A549 (cell line): ENCODE results near the gene FAM234B. TPM values are rescaled to one million over a fixed set of nuclear protein-coding genes. Genes with fewer than 3 reads are reported as not detected.
A peak's percentile ranks its signal among the peaks of the same experiment; 100 is the strongest.

Experiments used
- ATAC-seq, 2 experiments: fragments of 200-7000 bp in 1 of 2; fragments of >200 bp in 1 of 2; cut with Nextera tagmentation in 1 of 2; cut with Tn5 transposase in 1 of 2; 3 replicates each; pipeline versions ENCODE4 v1.8.0 to v1.9.1; 2018 to 2020; ENCODE audit warnings: mild to moderate bottlenecking in 1 of 2, moderate library complexity in 1 of 2
- CTCF ChIA-PET: fragments of 300-600 bp; sonication (Branson Sonifier 250); formaldehyde crosslinking; extraction: SDS; loops from one replicate; lab custom pipeline; 2021; ENCODE audit warnings: antibody characterized with exemption, inconsistent platforms; lab: Yijun Ruan, JAX
- POLR2A ChIA-PET: fragments of 350-600 bp; formaldehyde crosslinking; extraction: SDS; loops from one replicate; lab custom pipeline; 2021; ENCODE audit warnings: antibody characterized with exemption, inconsistent platforms; lab: Yijun Ruan, JAX
- DNase-seq, 2 experiments: peaks; one replicate each; pipeline versions ENCODE4 v3.0.0 to v3.0.0-alpha.2; 2011 to 2016; ENCODE audit warnings: low read depth in 1 of 2, low spot score in 1 of 2
- FAIRE-seq: peaks from 2 replicates; lab custom pipeline; 2011; peaks lifted over from hg19 to GRCh38; lab: Jason Lieb, UNC
- H3K27ac ChIP-seq, 2 experiments: fragments of >200 bp; sonication (Bioruptor Twin); formaldehyde crosslinking; 3 replicates each; pipeline ENCODE4 v1.5.1; 2016 to 2017
- H3K4me1 ChIP-seq: fragments of >200 bp; sonication (Bioruptor Twin); formaldehyde crosslinking; 3 replicates; pipeline ENCODE4 v1.6.1; 2016
- H3K4me2 ChIP-seq: fragments of >200 bp; sonication (Bioruptor Twin); formaldehyde crosslinking; 3 replicates; pipeline ENCODE4 v1.6.1; 2016
- H3K4me3 ChIP-seq: fragments of >200 bp; sonication (Bioruptor Twin); formaldehyde crosslinking; 3 replicates; pipeline ENCODE4 v1.5.1; 2016
- H3K9me3 ChIP-seq: fragments of >200 bp; sonication (Bioruptor Twin); formaldehyde crosslinking; 3 replicates; pipeline ENCODE4 v1.6.1; 2016
- CBX2 ChIP-seq: fragments of 200-600 bp; sonication (generic); IDR thresholded peaks from 2 replicates; pipeline ENCODE4 v1.6.1; 2016; ENCODE audit warnings: low read depth, mild to moderate bottlenecking, borderline replicate concordance
- CEBPB ChIP-seq, 2 experiments: fragments of >200 bp in 1 of 2; sonication (Bioruptor Twin) in 1 of 2; formaldehyde crosslinking in 1 of 2; IDR thresholded peaks; 2 replicates each; pipeline ENCODE4 v1.6.1; 2012 to 2016
- CHD4 ChIP-seq: fragments of 200-600 bp; sonication (generic); IDR thresholded peaks from 2 replicates; pipeline ENCODE4 v1.6.1; 2016; ENCODE audit warnings: antibody characterized with exemption, mild to moderate bottlenecking, borderline replicate concordance
- E2F6 ChIP-seq: IDR thresholded peaks from 2 replicates; pipeline ENCODE4 v1.6.1; 2012; ENCODE audit warnings: low read depth, borderline replicate concordance
- EHMT2 ChIP-seq: fragments of 200-600 bp; sonication (generic); IDR thresholded peaks from 2 replicates; pipeline ENCODE4 v1.6.1; 2016; ENCODE audit warnings: antibody characterized with exemption, low read depth, mild to moderate bottlenecking, moderate library complexity
- ELK1 ChIP-seq: fragments of 150-350 bp; IDR thresholded peaks from 2 replicates; pipeline ENCODE4 v1.6.1; 2014; ENCODE audit warnings: low read depth, mild to moderate bottlenecking, low read length
- EP300 ChIP-seq, 2 experiments: fragments of >200 bp; sonication (Bioruptor Twin); formaldehyde crosslinking; IDR thresholded peaks; 2 replicates in 1 of 2; 3 replicates in 1 of 2; pipeline ENCODE4 v1.6.1; 2016 to 2017
- FOSB ChIP-seq: fragments of 250-450 bp; sonication (Bioruptor Pico); IDR thresholded peaks from 2 replicates; pipeline ENCODE4 v1.5.0; 2020; ENCODE audit warnings: mild to moderate bottlenecking, moderate library complexity
- FOXS1 ChIP-seq: fragments of 250-450 bp; sonication (Bioruptor Pico); IDR thresholded peaks from 2 replicates; pipeline ENCODE4 v1.5.0; 2020; ENCODE audit warnings: mild to moderate bottlenecking, moderate library complexity
- HES2 ChIP-seq: fragments of >200 bp; sonication (Bioruptor Twin); formaldehyde crosslinking; IDR thresholded peaks from 2 replicates; pipeline ENCODE4 v1.6.1; 2016
- HMGXB4 ChIP-seq: fragments of 250-450 bp; sonication (Bioruptor Pico); IDR thresholded peaks from 2 replicates; pipeline ENCODE4 v1.5.0; 2021; ENCODE audit warnings: mild to moderate bottlenecking, moderate library complexity, borderline replicate concordance
- HOXA7 ChIP-seq: fragments of 250-450 bp; sonication (Bioruptor Pico); IDR thresholded peaks from 2 replicates; pipeline ENCODE4 v1.5.0; 2020; ENCODE audit warnings: mild to moderate bottlenecking, moderate library complexity
- HOXB13 ChIP-seq: fragments of 250-450 bp; sonication (Bioruptor Pico); IDR thresholded peaks from 2 replicates; pipeline ENCODE4 v1.5.0; 2020; ENCODE audit warnings: low read depth, mild to moderate bottlenecking, moderate library complexity
- JUN ChIP-seq, 2 experiments: fragments of >200 bp; sonication (Bioruptor Twin); formaldehyde crosslinking; IDR thresholded peaks; 2 replicates in 1 of 2; 3 replicates in 1 of 2; pipeline ENCODE4 v1.6.1; 2016 to 2017
- JUNB ChIP-seq: fragments of >200 bp; sonication (Bioruptor Twin); formaldehyde crosslinking; IDR thresholded peaks from 2 replicates; pipeline ENCODE4 v1.6.1; 2016
- KDM1A ChIP-seq: fragments of 200-600 bp; sonication (generic); IDR thresholded peaks from 2 replicates; pipeline ENCODE4 v1.6.1; 2016; ENCODE audit warnings: low read depth, mild to moderate bottlenecking
- KDM5A ChIP-seq: fragments of 200-600 bp; sonication (generic); IDR thresholded peaks from 2 replicates; pipeline ENCODE4 v1.6.1; 2016; ENCODE audit warnings: antibody characterized with exemption, mild to moderate bottlenecking
- MAZ ChIP-seq: fragments of 150-350 bp; IDR thresholded peaks from 2 replicates; pipeline ENCODE4 v1.6.1; 2014; ENCODE audit warnings: antibody characterized with exemption, low read depth, low read length, borderline replicate concordance
- NR3C1 ChIP-seq: fragments of >200 bp; sonication (Bioruptor Twin); formaldehyde crosslinking; IDR thresholded peaks from 3 replicates; pipeline ENCODE4 v1.6.1; 2017
- POLR2AphosphoS2 ChIP-seq: conservative IDR thresholded peaks from 2 replicates; pipeline ENCODE4 v1.6.1; 2012; ENCODE audit warnings: low read length, improper control_type of control experiment, inconsistent platforms
- RCOR1 ChIP-seq: fragments of 150-350 bp; IDR thresholded peaks from 2 replicates; pipeline ENCODE4 v1.6.1; 2014; ENCODE audit warnings: antibody characterized with exemption, low read length, low read depth
- SMC3 ChIP-seq: fragments of >200 bp; sonication (Bioruptor Twin); formaldehyde crosslinking; IDR thresholded peaks from 3 replicates; pipeline ENCODE4 v1.6.1; 2018; ENCODE audit warnings: inconsistent platforms
- TP53 ChIP-seq: fragments of 250-450 bp; sonication (Bioruptor Pico); IDR thresholded peaks from 2 replicates; pipeline ENCODE4 v1.5.0; 2021; ENCODE audit warnings: mild to moderate bottlenecking, moderate library complexity
- USF2 ChIP-seq: fragments of 450-650 bp; IDR thresholded peaks from 2 replicates; pipeline ENCODE4 v1.6.1; 2014; ENCODE audit warnings: antibody characterized with exemption
- ZC3H11A ChIP-seq: fragments of 450-650 bp; IDR thresholded peaks from 2 replicates; pipeline ENCODE4 v1.6.1; 2014; ENCODE audit warnings: antibody characterized with exemption, mild to moderate bottlenecking
- ZSCAN20 ChIP-seq: fragments of 250-450 bp; sonication (Bioruptor Pico); IDR thresholded peaks from 2 replicates; pipeline ENCODE4 v1.8.0; 2022; ENCODE audit warnings: mild to moderate bottlenecking, moderate library complexity
- WGBS: methylation state at CpG from one replicate; pipeline ENCODE4 v1.1.6; 2017; ENCODE audit errors: missing lambda C conversion rate; 5-methylcytosine and 5-hydroxymethylcytosine counted together
- polyA plus RNA-seq, 4 experiments: library from polyadenylated mRNA; depleted of rRNA in 3 of 4; stranded (reverse); fragments of >200 nt; fragmentation: RNase III in 1 of 4; extraction: RNeasy Plus Mini Kit Qiagen cat#74134 plus additional on column Dnase treatment in 1 of 4; gene quantifications; 2 replicates in 3 of 4; 3 replicates in 1 of 4; pipeline ENCODE4 v1.2.3, GENCODE V29; 2011 to 2017

FAM234B gene
- polyA plus RNA-seq, 2 of the 4 experiments (the other 2 are of a cell fraction): 2.6 to 7.5 TPM

GRCh38 chr12:13024531-13024916 lies 19.7 kb upstream of the FAM234B start:
- no peak for FAIRE-seq
- POLR2A ChIA-PET: no interaction called here
- Histone ChIP-seq H3K27ac (no peak overlapping the region), H3K9me3 (no peaks in the 10 kb centered on the region)
- no peak for TF ChIP-seq POLR2AphosphoS2
- 0 out of 2 replicates have a peak, but pooled peaks have one; percentile 10 for TF ChIP-seq USF2
- TF ChIP-seq, all 56 proteins: peak for 1
- 69% methylated on average over 5 of the region's 5 CpGs for WGBS
- 0 out of 6 replicates have a peak, but pooled peaks of 1 of the 2 experiments have one; percentile 30 for ATAC-seq
- DNase-seq: no peak
- Histone ChIP-seq H3K4me2 (no peak overlapping the region), H3K4me1 (no peaks in the 10 kb centered on the region), H3K4me3 (no peak overlapping the region)
- CTCF ChIA-PET: interaction anchor here (0.6 to 9.1 kb wide), 29 partner anchors 12 to 1143 kb away, joined by 3 to 119 read pairs (median 5); partner anchors contain the start of gene FAM234B

- ChIA-PET CTCF (interaction anchor here (0.8 to 9.1 kb wide), 2 partner anchors 25 to 184 kb away, joined by 3 to 119 read pairs; no protein-coding TSS in a partner anchor), POLR2A (no interaction called here)
- H3K27ac ChIP-seq: no peak overlapping the region
- H3K4me2 ChIP-seq: no peak overlapping the region
- H3K9me3 ChIP-seq: no peaks in the 10 kb centered on the region
- TF ChIP-seq JUN (IDR thresholded peaks at IDR 0.05) (no peak), ZC3H11A (no peak), EP300 (IDR thresholded peaks at IDR 0.05) (no peak), JUNB (no peak), NR3C1 (no peak), CHD4 (no peak), CEBPB (IDR thresholded peaks at IDR 0.05) (no peak)
- FAIRE-seq (no peak), ATAC-seq (no peak), DNase-seq (no peak)
- H3K4me3 ChIP-seq: no peak overlapping the region
- no peaks in the 10 kb centered on the region for H3K4me1 ChIP-seq
- WGBS: 94% methylated on average over 1 of the region's 1 CpG
These were observed 17.9 kb upstream of the FAM234B start for GRCh38 chr12:13026286-13026685.

GRCh38 chr12:13027032-13027431 lies 17.1 kb upstream of the FAM234B start:
- no peaks in the 10 kb centered on the region for H3K4me1 ChIP-seq
- WGBS: 81% methylated on average over 2 of the region's 2 CpGs
- no peak for FAIRE-seq
- ATAC-seq: no peak
- peak overlapping the region; percentile 5; the same call in 2 of the 3 replicates for H3K4me2 ChIP-seq
- CTCF ChIA-PET: interaction anchor here (9.1 kb wide), 1 partner anchor 183 kb away, joined by 119 read pairs; no protein-coding TSS in a partner anchor
- POLR2A ChIA-PET: no interaction called here
- H3K4me3 ChIP-seq: no peak overlapping the region
- no peak for DNase-seq
- no peak overlapping the region for H3K27ac ChIP-seq
- no peaks in the 10 kb centered on the region for H3K9me3 ChIP-seq
- TF ChIP-seq EHMT2 (no peak), E2F6 (no peak), KDM5A (no peak), FOXS1 (no peak), HOXB13 (CRISPR knock-in tag) (no peak), CBX2 (no peak), RCOR1 (no peak), KDM1A (no peak), ZSCAN20 (CRISPR knock-in tag) (no peak), EP300 (IDR thresholded peaks at IDR 0.05) (no peak), MAZ (no peak), SMC3 (no peak), HMGXB4 (CRISPR knock-in tag) (no peak), TP53 (CRISPR knock-in tag) (no peak), ELK1 (no peak), POLR2AphosphoS2 (no peak), HES2 (no peak), FOSB (no peak), HOXA7 (CRISPR knock-in tag) (no peak), ZC3H11A (no peak)
